Ishikawa (cell line): ENCODE measurements around the gene SPACA9.

ENCODE experiments used
- CEBPB ChIP-seq: IDR thresholded peaks from 2 replicates; pipeline ENCODE4 v1.6.1; 2012
- EGR1 ChIP-seq: IDR thresholded peaks from 2 replicates; pipeline ENCODE4 v1.6.1; 2012
- EP300 ChIP-seq: IDR thresholded peaks from 2 replicates; pipeline ENCODE4 v1.6.1; 2012; ENCODE audit warnings: borderline replicate concordance
- FOXM1 ChIP-seq: IDR thresholded peaks from 2 replicates; pipeline ENCODE4 v1.6.1; 2012; ENCODE audit warnings: low read depth, borderline replicate concordance
- NFIC ChIP-seq: IDR thresholded peaks from 2 replicates; pipeline ENCODE4 v1.6.1; 2012
- RAD21 ChIP-seq: IDR thresholded peaks from 2 replicates; pipeline ENCODE4 v1.6.1; 2012; ENCODE audit warnings: low read depth
- TAF1 ChIP-seq: IDR thresholded peaks from 2 replicates; pipeline ENCODE4 v1.6.1; 2012; ENCODE audit warnings: low read depth, mild to moderate bottlenecking
- YY1 ChIP-seq: IDR thresholded peaks from 2 replicates; pipeline ENCODE4 v1.6.1; 2012; ENCODE audit warnings: low read depth
- ZBTB7A ChIP-seq: IDR thresholded peaks from 2 replicates; pipeline ENCODE4 v1.6.1; 2012; ENCODE audit warnings: low read depth
- TF ChIP-seq, protein P1 (sequence below): IDR thresholded peaks from 2 replicates; pipeline ENCODE4 v1.6.1; 2012
- TF ChIP-seq, protein P2 (sequence below): IDR thresholded peaks from 2 replicates; pipeline ENCODE4 v1.6.1; 2012; ENCODE audit warnings: low read depth, mild to moderate bottlenecking
- TF ChIP-seq, protein P3 (sequence below): IDR thresholded peaks from 2 replicates; pipeline ENCODE4 v1.6.1; 2012

DNA sequence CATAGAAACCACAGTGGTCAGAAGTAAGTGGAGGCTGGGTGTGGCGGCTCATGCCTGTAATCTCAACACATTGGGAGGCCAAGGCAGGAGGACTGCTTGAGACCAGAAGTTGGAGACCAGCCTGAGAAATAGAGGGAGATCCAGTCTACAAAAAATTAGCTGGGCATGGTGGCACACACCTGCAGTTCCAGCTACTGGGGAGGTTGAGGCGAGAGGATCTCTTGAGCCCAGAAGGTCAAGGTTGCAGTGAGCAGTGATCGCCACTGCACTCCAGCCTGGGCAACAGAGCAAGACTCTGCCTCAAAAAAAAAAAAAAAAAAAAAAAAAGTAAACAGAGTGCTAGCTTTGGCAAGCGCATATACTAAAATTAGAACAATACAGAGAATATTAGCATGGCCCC is 25.2 kb upstream of the SPACA9 start:
- no peak for TF ChIP-seq EP300
- TF ChIP-seq TAF1: no peak
- TF ChIP-seq FOXM1: no peak
- TF ChIP-seq CEBPB: no peak
- TF ChIP-seq RAD21: no peak
- TF ChIP-seq, protein P1, sequence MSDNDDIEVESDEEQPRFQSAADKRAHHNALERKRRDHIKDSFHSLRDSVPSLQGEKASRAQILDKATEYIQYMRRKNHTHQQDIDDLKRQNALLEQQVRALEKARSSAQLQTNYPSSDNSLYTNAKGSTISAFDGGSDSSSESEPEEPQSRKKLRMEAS: no peak
- no peak for TF ChIP-seq NFIC
- TF ChIP-seq, protein P2, sequence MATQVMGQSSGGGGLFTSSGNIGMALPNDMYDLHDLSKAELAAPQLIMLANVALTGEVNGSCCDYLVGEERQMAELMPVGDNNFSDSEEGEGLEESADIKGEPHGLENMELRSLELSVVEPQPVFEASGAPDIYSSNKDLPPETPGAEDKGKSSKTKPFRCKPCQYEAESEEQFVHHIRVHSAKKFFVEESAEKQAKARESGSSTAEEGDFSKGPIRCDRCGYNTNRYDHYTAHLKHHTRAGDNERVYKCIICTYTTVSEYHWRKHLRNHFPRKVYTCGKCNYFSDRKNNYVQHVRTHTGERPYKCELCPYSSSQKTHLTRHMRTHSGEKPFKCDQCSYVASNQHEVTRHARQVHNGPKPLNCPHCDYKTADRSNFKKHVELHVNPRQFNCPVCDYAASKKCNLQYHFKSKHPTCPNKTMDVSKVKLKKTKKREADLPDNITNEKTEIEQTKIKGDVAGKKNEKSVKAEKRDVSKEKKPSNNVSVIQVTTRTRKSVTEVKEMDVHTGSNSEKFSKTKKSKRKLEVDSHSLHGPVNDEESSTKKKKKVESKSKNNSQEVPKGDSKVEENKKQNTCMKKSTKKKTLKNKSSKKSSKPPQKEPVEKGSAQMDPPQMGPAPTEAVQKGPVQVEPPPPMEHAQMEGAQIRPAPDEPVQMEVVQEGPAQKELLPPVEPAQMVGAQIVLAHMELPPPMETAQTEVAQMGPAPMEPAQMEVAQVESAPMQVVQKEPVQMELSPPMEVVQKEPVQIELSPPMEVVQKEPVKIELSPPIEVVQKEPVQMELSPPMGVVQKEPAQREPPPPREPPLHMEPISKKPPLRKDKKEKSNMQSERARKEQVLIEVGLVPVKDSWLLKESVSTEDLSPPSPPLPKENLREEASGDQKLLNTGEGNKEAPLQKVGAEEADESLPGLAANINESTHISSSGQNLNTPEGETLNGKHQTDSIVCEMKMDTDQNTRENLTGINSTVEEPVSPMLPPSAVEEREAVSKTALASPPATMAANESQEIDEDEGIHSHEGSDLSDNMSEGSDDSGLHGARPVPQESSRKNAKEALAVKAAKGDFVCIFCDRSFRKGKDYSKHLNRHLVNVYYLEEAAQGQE: no peak
- TF ChIP-seq ZBTB7A: no peak
- TF ChIP-seq, protein P3, sequence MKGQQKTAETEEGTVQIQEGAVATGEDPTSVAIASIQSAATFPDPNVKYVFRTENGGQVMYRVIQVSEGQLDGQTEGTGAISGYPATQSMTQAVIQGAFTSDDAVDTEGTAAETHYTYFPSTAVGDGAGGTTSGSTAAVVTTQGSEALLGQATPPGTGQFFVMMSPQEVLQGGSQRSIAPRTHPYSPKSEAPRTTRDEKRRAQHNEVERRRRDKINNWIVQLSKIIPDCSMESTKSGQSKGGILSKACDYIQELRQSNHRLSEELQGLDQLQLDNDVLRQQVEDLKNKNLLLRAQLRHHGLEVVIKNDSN: no peak
- no peak for TF ChIP-seq EGR1
- TF ChIP-seq YY1: no peak
